NCI-H524 (cell line): ENCODE measurements around the gene ZSWIM6.

ENCODE experiments used
- DNase-seq, 2 experiments: peaks; one replicate each; lab custom pipeline; 2025; lab: John Stamatoyannopoulos, UW

Gene ZSWIM6

GRCh38 chr5:61591859-61592258, 259.8 kb downstream of the ZSWIM6 start:
- DNase-seq = no peak

GRCh38 chr5:61595426-61595825, 263.4 kb downstream of the ZSWIM6 start:
- no peak for DNase-seq
